ENCODE data around the gene ACTN4.

DNA sequence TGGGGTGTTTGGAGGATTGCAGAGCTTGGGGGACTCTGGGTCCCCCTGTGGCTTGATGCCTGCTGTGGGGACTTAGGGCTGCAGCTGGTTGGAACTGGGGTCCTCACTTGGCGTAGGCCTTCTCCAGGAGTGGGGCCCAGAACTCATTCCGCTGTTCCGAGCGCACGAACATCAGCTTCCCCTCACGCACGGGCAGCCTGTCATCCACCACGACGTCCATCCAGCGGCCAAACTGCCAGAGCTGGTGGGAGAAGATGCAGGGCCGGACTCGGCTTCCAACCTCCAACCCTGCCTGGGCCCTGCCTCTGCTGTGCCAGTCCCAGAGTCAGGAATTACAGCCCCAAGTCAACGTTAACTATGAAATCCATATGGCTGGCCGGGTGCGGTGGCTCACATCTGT, 94.2 kb downstream of the ACTN4 start:
- no peak for TF ChIP-seq TBL1XR1 (IDR thresholded peaks at IDR 0.05; ENCODE audit: low read depth, low read length)
- TF ChIP-seq, protein P1, sequence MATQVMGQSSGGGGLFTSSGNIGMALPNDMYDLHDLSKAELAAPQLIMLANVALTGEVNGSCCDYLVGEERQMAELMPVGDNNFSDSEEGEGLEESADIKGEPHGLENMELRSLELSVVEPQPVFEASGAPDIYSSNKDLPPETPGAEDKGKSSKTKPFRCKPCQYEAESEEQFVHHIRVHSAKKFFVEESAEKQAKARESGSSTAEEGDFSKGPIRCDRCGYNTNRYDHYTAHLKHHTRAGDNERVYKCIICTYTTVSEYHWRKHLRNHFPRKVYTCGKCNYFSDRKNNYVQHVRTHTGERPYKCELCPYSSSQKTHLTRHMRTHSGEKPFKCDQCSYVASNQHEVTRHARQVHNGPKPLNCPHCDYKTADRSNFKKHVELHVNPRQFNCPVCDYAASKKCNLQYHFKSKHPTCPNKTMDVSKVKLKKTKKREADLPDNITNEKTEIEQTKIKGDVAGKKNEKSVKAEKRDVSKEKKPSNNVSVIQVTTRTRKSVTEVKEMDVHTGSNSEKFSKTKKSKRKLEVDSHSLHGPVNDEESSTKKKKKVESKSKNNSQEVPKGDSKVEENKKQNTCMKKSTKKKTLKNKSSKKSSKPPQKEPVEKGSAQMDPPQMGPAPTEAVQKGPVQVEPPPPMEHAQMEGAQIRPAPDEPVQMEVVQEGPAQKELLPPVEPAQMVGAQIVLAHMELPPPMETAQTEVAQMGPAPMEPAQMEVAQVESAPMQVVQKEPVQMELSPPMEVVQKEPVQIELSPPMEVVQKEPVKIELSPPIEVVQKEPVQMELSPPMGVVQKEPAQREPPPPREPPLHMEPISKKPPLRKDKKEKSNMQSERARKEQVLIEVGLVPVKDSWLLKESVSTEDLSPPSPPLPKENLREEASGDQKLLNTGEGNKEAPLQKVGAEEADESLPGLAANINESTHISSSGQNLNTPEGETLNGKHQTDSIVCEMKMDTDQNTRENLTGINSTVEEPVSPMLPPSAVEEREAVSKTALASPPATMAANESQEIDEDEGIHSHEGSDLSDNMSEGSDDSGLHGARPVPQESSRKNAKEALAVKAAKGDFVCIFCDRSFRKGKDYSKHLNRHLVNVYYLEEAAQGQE (IDR thresholded peaks at IDR 0.05; ENCODE audit: low read depth, low read length): no peak
- TF ChIP-seq POLR2A (IDR thresholded peaks at IDR 0.05; ENCODE audit: low read depth, low read length): no peak
- TF ChIP-seq BHLHE40 (IDR thresholded peaks at IDR 0.05; ENCODE audit: borderline replicate concordance in 1 of 2, low read depth in 2 of 2, low read length in 1 of 2): no peak
- no peak for TF ChIP-seq ZZZ3 (IDR thresholded peaks at IDR 0.05; ENCODE audit: control insufficient read depth, insufficient read length, low read depth)
- TF ChIP-seq EP300 (IDR thresholded peaks at IDR 0.05; ENCODE audit: borderline replicate concordance in 1 of 2, control insufficient read depth in 1 of 2, low read depth in 2 of 2, low read length in 2 of 2): no peak
- no peak for TF ChIP-seq ATF7 (IDR thresholded peaks at IDR 0.05; ENCODE audit: low read depth)
- no peak for TF ChIP-seq SIN3A (IDR thresholded peaks at IDR 0.05; ENCODE audit: low read depth, low read length)
- TF ChIP-seq, protein P2, sequence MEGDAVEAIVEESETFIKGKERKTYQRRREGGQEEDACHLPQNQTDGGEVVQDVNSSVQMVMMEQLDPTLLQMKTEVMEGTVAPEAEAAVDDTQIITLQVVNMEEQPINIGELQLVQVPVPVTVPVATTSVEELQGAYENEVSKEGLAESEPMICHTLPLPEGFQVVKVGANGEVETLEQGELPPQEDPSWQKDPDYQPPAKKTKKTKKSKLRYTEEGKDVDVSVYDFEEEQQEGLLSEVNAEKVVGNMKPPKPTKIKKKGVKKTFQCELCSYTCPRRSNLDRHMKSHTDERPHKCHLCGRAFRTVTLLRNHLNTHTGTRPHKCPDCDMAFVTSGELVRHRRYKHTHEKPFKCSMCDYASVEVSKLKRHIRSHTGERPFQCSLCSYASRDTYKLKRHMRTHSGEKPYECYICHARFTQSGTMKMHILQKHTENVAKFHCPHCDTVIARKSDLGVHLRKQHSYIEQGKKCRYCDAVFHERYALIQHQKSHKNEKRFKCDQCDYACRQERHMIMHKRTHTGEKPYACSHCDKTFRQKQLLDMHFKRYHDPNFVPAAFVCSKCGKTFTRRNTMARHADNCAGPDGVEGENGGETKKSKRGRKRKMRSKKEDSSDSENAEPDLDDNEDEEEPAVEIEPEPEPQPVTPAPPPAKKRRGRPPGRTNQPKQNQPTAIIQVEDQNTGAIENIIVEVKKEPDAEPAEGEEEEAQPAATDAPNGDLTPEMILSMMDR (IDR thresholded peaks at IDR 0.05 in 2 of 3, conservative IDR thresholded peaks at IDR 0.05 in 1 of 3; ENCODE audit: control insufficient read depth in 2 of 3, extremely low read depth in 1 of 3, insufficient read depth in 1 of 3, low read depth in 3 of 3, low read length in 3 of 3): no peak
- TF ChIP-seq, protein P3, sequence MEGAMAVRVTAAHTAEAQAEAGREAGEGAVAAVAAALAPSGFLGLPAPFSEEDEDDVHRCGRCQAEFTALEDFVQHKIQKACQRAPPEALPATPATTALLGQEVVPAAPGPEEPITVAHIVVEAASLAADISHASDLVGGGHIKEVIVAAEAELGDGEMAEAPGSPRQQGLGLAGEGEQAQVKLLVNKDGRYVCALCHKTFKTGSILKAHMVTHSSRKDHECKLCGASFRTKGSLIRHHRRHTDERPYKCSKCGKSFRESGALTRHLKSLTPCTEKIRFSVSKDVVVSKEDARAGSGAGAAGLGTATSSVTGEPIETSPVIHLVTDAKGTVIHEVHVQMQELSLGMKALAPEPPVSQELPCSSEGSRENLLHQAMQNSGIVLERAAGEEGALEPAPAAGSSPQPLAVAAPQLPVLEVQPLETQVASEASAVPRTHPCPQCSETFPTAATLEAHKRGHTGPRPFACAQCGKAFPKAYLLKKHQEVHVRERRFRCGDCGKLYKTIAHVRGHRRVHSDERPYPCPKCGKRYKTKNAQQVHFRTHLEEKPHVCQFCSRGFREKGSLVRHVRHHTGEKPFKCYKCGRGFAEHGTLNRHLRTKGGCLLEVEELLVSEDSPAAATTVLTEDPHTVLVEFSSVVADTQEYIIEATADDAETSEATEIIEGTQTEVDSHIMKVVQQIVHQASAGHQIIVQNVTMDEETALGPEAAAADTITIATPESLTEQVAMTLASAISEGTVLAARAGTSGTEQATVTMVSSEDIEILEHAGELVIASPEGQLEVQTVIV (IDR thresholded peaks at IDR 0.05; ENCODE audit: borderline replicate concordance, partially characterized antibody): no peak
- TF ChIP-seq PAX8 (IDR thresholded peaks at IDR 0.05): no peak
- TF ChIP-seq TARDBP (IDR thresholded peaks at IDR 0.05; ENCODE audit: borderline replicate concordance): no peak

Measured in GM12878 (cell line).